ENCODE data around the gene PRSS2. TPM values are rescaled to one million over a fixed set of nuclear protein-coding genes. Genes with fewer than 3 reads are reported as not detected.
A peak's percentile ranks its signal among the peaks of the same experiment; 100 is the strongest.
"Not testable (repeated sequence)": the region's sequence is repeated elsewhere in the genome, so short reads cannot be mapped to it uniquely, and the experiment has no call there.

The PRSS2 gene
- total RNA-seq: not detected
- total RNA-seq: 0 reads per million in 2 donors

DNA sequence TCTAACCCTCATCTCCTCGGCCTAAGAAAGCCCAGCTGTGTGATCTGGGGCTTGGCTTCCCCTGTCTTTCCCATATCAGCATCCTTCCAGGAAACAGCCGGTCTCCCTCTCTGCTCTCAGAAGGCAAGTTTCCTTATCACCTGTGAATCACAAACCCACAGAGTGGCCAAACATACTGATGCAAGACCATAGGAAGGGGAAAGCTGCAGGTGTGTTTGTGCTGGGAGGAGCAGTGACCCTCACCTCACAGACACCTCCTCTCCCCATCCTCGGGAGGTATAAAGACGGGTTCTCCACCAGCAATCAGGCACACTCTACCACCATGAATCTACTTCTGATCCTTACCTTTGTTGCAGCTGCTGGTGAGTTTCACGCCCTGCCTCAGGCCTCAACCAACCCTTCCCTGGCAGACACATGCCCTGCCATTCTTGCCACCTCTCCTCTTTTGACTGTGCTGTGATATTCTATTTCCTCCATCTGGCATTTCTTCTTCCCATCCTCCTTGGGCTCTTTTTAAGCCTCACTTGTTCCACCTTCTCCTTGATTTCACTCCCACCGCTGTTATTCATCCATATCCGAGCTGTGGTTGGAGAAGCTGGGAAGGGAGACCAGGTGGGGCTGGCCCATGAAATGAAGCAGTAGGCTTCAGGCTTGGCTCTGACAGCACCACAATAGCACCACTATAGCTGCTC lies at the start of gene PRSS2:
Gene PRSS2 (plus strand): TSS at position 310 of the 692 bp plus-strand sequence. CDS start 13 bp downstream, at position 323.
- Mint-ChIP-seq H3K27me3 (no peaks in the 10 kb centered on the region), H3K4me3 (no peak within 1 kb of the TSS), H3K27ac (peak within 1 kb of the TSS; percentile 62), H3K36me3 (ENCODE audit: low read depth) (peaks cover 2% of the 10 kb centered on the region), H3K4me1 (peaks cover 9% of the 10 kb centered on the region)
- no peak for ATAC-seq
- no peaks in the 10 kb centered on the region for H3K9me3 ChIP-seq (ENCODE audit: control insufficient read depth, low read length, poor library complexity, severe bottlenecking)
- no peak for DNase-seq

GRCh38 chr7:142720986-142721385 lies 49.8 kb upstream of the PRSS2 start:
- H3K4me1 Mint-ChIP-seq: peaks cover 20% of the 10 kb centered on the region
- H3K9me3 ChIP-seq (ENCODE audit: control insufficient read depth, low read length, poor library complexity, severe bottlenecking): no peaks in the 10 kb centered on the region
- peak overlapping the region; percentile 74 for H3K4me3 Mint-ChIP-seq
- DNase-seq: no peak
- no peak for ATAC-seq
- no peaks in the 10 kb centered on the region for H3K36me3 Mint-ChIP-seq (ENCODE audit: low read depth)
- no peaks in the 10 kb centered on the region for H3K27me3 Mint-ChIP-seq
- H3K27ac Mint-ChIP-seq: peak overlapping the region; percentile 84

GRCh38 chr7:142722248-142722794 lies 48.4 kb upstream of the PRSS2 start:
- Mint-ChIP-seq H3K27me3 (no peaks in the 10 kb centered on the region), H3K36me3 (ENCODE audit: low read depth) (no peaks in the 10 kb centered on the region), H3K27ac (peak overlapping the region; percentile 84), H3K4me1 (peaks cover 13% of the 10 kb centered on the region), H3K4me3 (peak overlapping the region; percentile 80)
- DNase-seq (no peak), ATAC-seq (no peak)
- no peaks in the 10 kb centered on the region for H3K9me3 ChIP-seq (ENCODE audit: control insufficient read depth, low read length, poor library complexity, severe bottlenecking)

- no peaks in the 10 kb centered on the region for H3K27me3 Mint-ChIP-seq
- ATAC-seq: no peak
- no peaks in the 10 kb centered on the region for H3K9me3 ChIP-seq (ENCODE audit: control insufficient read depth, low read length, poor library complexity, severe bottlenecking)
- no peak for DNase-seq
- H3K27ac Mint-ChIP-seq: no peak overlapping the region
- no peaks in the 10 kb centered on the region for H3K4me1 Mint-ChIP-seq
- H3K36me3 Mint-ChIP-seq (ENCODE audit: low read depth): no peaks in the 10 kb centered on the region
- no peak overlapping the region for H3K4me3 Mint-ChIP-seq
These were observed 37.5 kb upstream of the PRSS2 start for GRCh38 chr7:142733271-142733670.

- H3K36me3 Mint-ChIP-seq (ENCODE audit: low read depth): no peaks in the 10 kb centered on the region
- H3K4me3 Mint-ChIP-seq: peak overlapping the region; percentile 41
- no peaks in the 10 kb centered on the region for H3K27me3 Mint-ChIP-seq
- DNase-seq (no peak), ATAC-seq (peak; percentile 65)
- H3K4me1 Mint-ChIP-seq: peaks cover 2% of the 10 kb centered on the region
- H3K9me3 ChIP-seq (ENCODE audit: control insufficient read depth, low read length, poor library complexity, severe bottlenecking): no peaks in the 10 kb centered on the region
- no peak overlapping the region for H3K27ac Mint-ChIP-seq
These were observed 30.8 kb upstream of the PRSS2 start for GRCh38 chr7:142739923-142740492.

DNA sequence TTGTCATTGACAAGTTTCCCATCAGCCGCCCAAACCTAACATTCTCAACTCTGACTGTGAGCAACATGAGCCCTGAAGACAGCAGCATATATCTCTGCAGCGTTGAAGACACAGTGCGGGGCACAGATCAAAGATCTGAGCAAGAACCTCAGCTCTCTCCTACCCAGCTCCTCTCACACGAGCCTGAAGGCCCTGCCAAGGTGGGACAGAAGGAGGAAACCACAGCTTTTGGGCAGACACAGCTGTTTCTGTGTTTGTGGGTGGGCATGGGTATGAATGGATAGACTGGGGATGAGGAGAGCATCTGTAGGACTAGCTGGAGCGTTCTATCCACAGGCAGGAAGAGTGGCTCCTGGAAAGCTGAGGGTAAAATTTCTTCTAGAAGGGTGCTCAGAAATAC lies 30.0 kb upstream of the PRSS2 start:
- H3K9me3 ChIP-seq (ENCODE audit: control insufficient read depth, low read length, poor library complexity, severe bottlenecking): no peaks in the 10 kb centered on the region
- no peaks in the 10 kb centered on the region for H3K27me3 Mint-ChIP-seq
- H3K36me3 Mint-ChIP-seq (ENCODE audit: low read depth): no peaks in the 10 kb centered on the region
- H3K27ac Mint-ChIP-seq: no peak overlapping the region
- peaks cover 2% of the 10 kb centered on the region for H3K4me1 Mint-ChIP-seq
- no peak overlapping the region for H3K4me3 Mint-ChIP-seq
- ATAC-seq: no peak
- DNase-seq: no peak

- not testable (repeated sequence) for H3K27ac Mint-ChIP-seq; H3K36me3 Mint-ChIP-seq (ENCODE audit: low read depth); H3K4me3 Mint-ChIP-seq; H3K9me3 ChIP-seq (ENCODE audit: control insufficient read depth, low read length, poor library complexity, severe bottlenecking); DNase-seq; ATAC-seq; H3K27me3 Mint-ChIP-seq; H3K4me1 Mint-ChIP-seq
These were observed 28.8 kb upstream of the PRSS2 start for GRCh38 chr7:142741932-142742331.

- no peak overlapping the region for H3K4me3 Mint-ChIP-seq
- ATAC-seq (no peak), DNase-seq (no peak)
- no peaks in the 10 kb centered on the region for H3K4me1 Mint-ChIP-seq
- no peaks in the 10 kb centered on the region for H3K36me3 Mint-ChIP-seq (ENCODE audit: low read depth)
- H3K27me3 Mint-ChIP-seq: no peaks in the 10 kb centered on the region
- no peak overlapping the region for H3K27ac Mint-ChIP-seq
- H3K9me3 ChIP-seq (ENCODE audit: control insufficient read depth, low read length, poor library complexity, severe bottlenecking): no peaks in the 10 kb centered on the region
These were observed 25.6 kb upstream of the PRSS2 start for GRCh38 chr7:142745091-142745635.

- Mint-ChIP-seq H3K36me3 (ENCODE audit: low read depth) (no peaks in the 10 kb centered on the region), H3K27ac (no peak overlapping the region), H3K4me3 (no peak overlapping the region), H3K4me1 (no peaks in the 10 kb centered on the region), H3K27me3 (no peaks in the 10 kb centered on the region)
- DNase-seq (no peak), ATAC-seq (no peak)
- H3K9me3 ChIP-seq (ENCODE audit: control insufficient read depth, low read length, poor library complexity, severe bottlenecking): no peaks in the 10 kb centered on the region
These were observed 25.0 kb upstream of the PRSS2 start for GRCh38 chr7:142745745-142746144.

- DNase-seq (no peak), ATAC-seq (no peak)
- Mint-ChIP-seq H3K27me3 (no peaks in the 10 kb centered on the region), H3K4me3 (no peak overlapping the region), H3K27ac (no peak overlapping the region), H3K4me1 (no peaks in the 10 kb centered on the region), H3K36me3 (ENCODE audit: low read depth) (no peaks in the 10 kb centered on the region)
- no peaks in the 10 kb centered on the region for H3K9me3 ChIP-seq (ENCODE audit: control insufficient read depth, low read length, poor library complexity, severe bottlenecking)
These were observed 24.5 kb upstream of the PRSS2 start for GRCh38 chr7:142746264-142746663.

- DNase-seq; H3K4me3 Mint-ChIP-seq; ATAC-seq; H3K4me1 Mint-ChIP-seq; H3K9me3 ChIP-seq (ENCODE audit: control insufficient read depth, low read length, poor library complexity, severe bottlenecking); H3K27ac Mint-ChIP-seq; H3K27me3 Mint-ChIP-seq; H3K36me3 Mint-ChIP-seq (ENCODE audit: low read depth): not testable (repeated sequence)
These were observed 22.4 kb upstream of the PRSS2 start for GRCh38 chr7:142748410-142748809.

DNA sequence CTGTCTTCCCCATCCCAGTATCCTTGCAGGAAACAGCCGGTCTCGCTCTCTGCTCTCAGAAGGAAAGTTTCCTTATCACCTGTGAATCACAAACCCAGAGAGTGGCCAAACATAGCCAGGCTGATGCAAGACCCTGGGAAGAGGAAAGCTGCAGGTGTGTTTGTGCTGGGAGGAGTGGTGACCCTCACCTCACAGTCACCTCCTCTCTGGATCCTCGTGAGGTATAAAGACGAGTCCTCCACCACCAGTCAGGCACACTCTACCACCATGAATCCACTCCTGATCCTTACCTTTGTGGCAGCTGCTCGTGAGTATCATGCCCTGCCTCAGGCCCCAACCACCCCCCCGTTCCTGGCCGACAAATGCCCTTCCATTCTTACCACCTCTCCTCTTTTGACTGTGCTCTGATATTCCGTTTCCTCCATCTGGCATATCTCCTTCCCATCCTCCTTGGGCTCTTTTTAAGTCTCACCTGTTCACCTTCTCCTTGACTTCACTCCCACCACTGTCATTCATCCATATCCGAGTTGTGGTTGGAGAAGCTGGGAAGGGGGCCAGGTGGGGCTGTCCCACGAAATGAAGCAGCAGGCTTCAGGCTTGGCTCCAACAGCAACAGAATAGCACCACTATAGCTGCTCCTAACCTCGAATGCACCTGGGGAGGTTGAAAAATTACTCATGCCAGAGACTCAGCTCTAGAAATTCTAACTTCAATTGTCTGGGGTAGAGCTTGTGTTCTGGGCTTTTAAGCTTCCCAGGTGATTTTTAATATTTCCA lies 21.4 kb upstream of the PRSS2 start, which contains the start of gene PRSS1:
Gene PRSS1 (plus strand): TSS at position 255 of the 776 bp plus-strand sequence. CDS start 13 bp downstream, at position 268.
- no peaks in the 10 kb centered on the region for H3K27me3 Mint-ChIP-seq
- no peaks in the 10 kb centered on the region for H3K9me3 ChIP-seq (ENCODE audit: control insufficient read depth, low read length, poor library complexity, severe bottlenecking)
- no peaks in the 10 kb centered on the region for H3K36me3 Mint-ChIP-seq (ENCODE audit: low read depth)
- no peak within 1 kb of the TSS for H3K4me3 Mint-ChIP-seq
- no peak for ATAC-seq
- H3K4me1 Mint-ChIP-seq: peaks cover 3% of the 10 kb centered on the region
- no peak for DNase-seq
- H3K27ac Mint-ChIP-seq: no peak within 1 kb of the TSS

- Mint-ChIP-seq H3K4me3 (no peak overlapping the region), H3K36me3 (ENCODE audit: low read depth) (no peaks in the 10 kb centered on the region), H3K4me1 (peaks cover 3% of the 10 kb centered on the region), H3K27me3 (no peaks in the 10 kb centered on the region), H3K27ac (no peak overlapping the region)
- no peaks in the 10 kb centered on the region for H3K9me3 ChIP-seq (ENCODE audit: control insufficient read depth, low read length, poor library complexity, severe bottlenecking)
- ATAC-seq: no peak
- no peak for DNase-seq
These were observed 20.3 kb upstream of the PRSS2 start for GRCh38 chr7:142750321-142750938.

Measured in T-helper 17 cell (primary cell).